Right forelimb (tissue), 1 donor: Measurements from ENCODE around the gene CBFA2T3.

ENCODE experiments used
- DNase-seq: peaks from one replicate; pipeline ENCODE4 v3.0.0-alpha.2; 2018

Gene CBFA2T3

GRCh38 chr16:88995194-88995593 lies 18.2 kb upstream of the CBFA2T3 start:
- no peak for DNase-seq

GRCh38 chr16:88994695-88995094 lies 17.7 kb upstream of the CBFA2T3 start:
- DNase-seq, result no peak

GRCh38 chr16:88993946-88994600 lies 17.1 kb upstream of the CBFA2T3 start:
- DNase-seq, result no peak

- no peak for DNase-seq
These were observed 16.3 kb upstream of the CBFA2T3 start for GRCh38 chr16:88993166-88993761.

GRCh38 chr16:88992351-88993165 lies 15.6 kb upstream of the CBFA2T3 start:
- peak; percentile 63 for DNase-seq

GRCh38 chr16:88991813-88992350 lies 14.9 kb upstream of the CBFA2T3 start:
- DNase-seq, result no peak

GRCh38 chr16:88989852-88990547 lies 13.0 kb upstream of the CBFA2T3 start:
- DNase-seq, result no peak

GRCh38 chr16:88988980-88989811 lies 12.2 kb upstream of the CBFA2T3 start:
- DNase-seq, result no peak

GRCh38 chr16:88985521-88985920 lies 8.5 kb upstream of the CBFA2T3 start:
- no peak for DNase-seq

GRCh38 chr16:88983771-88984687 lies 7.0 kb upstream of the CBFA2T3 start:
- DNase-seq, result no peak

GRCh38 chr16:88983165-88983564 lies 6.2 kb upstream of the CBFA2T3 start:
- no peak for DNase-seq

GRCh38 chr16:88982286-88983084 lies 5.5 kb upstream of the CBFA2T3 start:
- no peak for DNase-seq

- DNase-seq, result no peak
These were observed 2.5 kb upstream of the CBFA2T3 start for GRCh38 chr16:88979353-88980015.

- DNase-seq, result no peak
These were observed 1.8 kb upstream of the CBFA2T3 start for GRCh38 chr16:88978608-88979346.

GRCh38 chr16:88977812-88978607 lies 1.0 kb upstream of the CBFA2T3 start:
- DNase-seq, result no peak

- no peak for DNase-seq
These were observed 515 bp downstream of the CBFA2T3 start for GRCh38 chr16:88976366-88977017.

- DNase-seq, result no peak
These were observed 1.4 kb downstream of the CBFA2T3 start for GRCh38 chr16:88975511-88976061.
